ENCODE results near the gene PAN2.

GRCh38 chr12:56359851-56360767 is 26.3 kb upstream of the PAN2 start, which contains the start of gene STAT2:
- TF ChIP-seq CTCF (IDR thresholded peaks at IDR 0.05; ENCODE audit: insufficient read depth, low read depth, low read length): no peak
- no peak for TF ChIP-seq EZH2 (IDR thresholded peaks at IDR 0.05; ENCODE audit: insufficient read depth, low read length)
